GM23248 (cell line): ENCODE measurements around the gene DCDC1.

Experiments used
- EZH2 ChIP-seq: fragments of 200-600 bp; sonication (generic); IDR thresholded peaks from 2 replicates; pipeline ENCODE4 v1.6.1; 2018; ENCODE audit warnings: antibody characterized with exemption, mild to moderate bottlenecking; ENCODE audit not compliant: insufficient read depth, poor library complexity, severe bottlenecking
- EZH2phosphoT487 ChIP-seq: fragments of 200-600 bp; sonication (generic); IDR thresholded peaks from 2 replicates; pipeline ENCODE4 v1.6.1; 2018; ENCODE audit warnings: antibody characterized with exemption, moderate library complexity, mild to moderate bottlenecking, low read depth; ENCODE audit not compliant: insufficient read depth

DNA sequence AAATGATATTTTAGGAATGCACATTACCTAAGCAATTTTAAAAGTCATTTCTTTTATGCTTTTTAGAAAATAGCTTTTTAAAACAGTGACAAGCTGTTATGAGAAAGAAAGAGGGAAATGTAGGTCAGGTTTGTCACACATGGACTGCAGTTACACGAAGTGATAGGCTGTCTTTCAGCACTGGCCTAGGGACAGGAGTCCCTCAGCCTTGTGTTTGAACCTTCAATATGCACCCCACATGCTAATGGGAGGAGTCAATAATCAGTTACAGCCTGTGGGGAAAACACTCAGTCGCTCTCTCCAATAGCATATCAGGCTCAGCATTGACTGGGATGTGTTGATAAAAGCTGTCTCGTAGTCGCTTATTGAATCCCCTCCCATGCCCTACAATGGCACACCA is 45.9 kb upstream of the DCDC1 start:
- TF ChIP-seq EZH2 (no peak), EZH2phosphoT487 (no peak)
